Measurements from ENCODE around the gene RGMA.
"Not testable (repeated sequence)": the region's sequence is repeated elsewhere in the genome, so short reads cannot be mapped to it uniquely, and the experiment has no call there.

The RGMA gene

DNA sequence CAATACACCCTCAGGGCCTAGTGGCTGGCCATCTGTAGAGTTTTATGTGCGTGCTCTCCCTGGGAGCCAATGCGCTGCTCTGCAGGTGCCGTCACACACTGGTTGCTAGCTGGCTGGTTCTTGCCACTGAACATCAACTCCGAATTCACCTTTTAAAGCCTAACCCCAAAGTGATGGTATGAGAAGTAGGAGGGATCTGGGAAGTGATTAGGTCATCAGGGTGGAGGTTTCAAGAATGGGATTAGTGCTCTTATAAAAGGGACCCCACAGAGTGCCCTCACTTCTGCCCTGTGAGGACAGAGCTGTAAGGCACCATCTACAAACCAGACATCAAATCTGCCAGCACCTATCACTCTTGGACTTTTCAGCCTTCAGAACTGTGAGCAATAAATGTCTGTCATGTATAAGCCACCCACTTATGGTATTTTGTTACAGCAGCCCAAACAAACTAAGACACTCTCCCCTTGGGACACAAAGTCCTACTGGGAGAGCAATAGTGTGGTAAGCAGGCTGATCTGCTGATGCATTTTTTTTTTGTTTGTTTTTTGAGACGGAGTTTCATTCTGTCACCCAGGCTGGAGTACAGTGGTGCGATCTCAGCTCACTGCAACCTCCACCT is 20.3 kb downstream of the RGMA start:
- in situ Hi-C loops (cut with MboI; ENCODE audit: low sequenced_read_pairs) = no loop called here

DNA sequence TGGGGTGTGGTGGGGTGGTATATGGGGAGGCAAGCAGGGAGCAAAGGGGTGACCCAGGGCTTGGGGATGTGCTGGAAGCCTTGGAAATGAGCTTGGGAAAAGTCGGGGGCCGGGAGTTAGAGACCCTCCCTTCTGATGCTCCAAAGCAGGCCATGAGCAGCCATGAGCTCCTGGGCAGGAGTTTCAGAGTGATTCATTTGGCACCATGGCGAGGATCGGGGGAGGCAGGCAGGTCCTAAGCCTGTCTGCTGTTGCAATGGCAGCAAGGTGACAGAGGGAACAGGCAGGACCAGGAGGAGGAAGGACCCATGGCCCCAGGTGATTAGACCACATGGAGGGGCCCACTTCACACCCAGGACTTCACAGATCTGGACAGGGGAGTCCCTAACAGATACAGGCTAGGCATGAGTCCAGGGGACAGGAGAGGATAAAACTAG is 21.3 kb downstream of the RGMA start:
- in situ Hi-C loops (cut with MboI; ENCODE audit: low sequenced_read_pairs) = no loop called here

DNA sequence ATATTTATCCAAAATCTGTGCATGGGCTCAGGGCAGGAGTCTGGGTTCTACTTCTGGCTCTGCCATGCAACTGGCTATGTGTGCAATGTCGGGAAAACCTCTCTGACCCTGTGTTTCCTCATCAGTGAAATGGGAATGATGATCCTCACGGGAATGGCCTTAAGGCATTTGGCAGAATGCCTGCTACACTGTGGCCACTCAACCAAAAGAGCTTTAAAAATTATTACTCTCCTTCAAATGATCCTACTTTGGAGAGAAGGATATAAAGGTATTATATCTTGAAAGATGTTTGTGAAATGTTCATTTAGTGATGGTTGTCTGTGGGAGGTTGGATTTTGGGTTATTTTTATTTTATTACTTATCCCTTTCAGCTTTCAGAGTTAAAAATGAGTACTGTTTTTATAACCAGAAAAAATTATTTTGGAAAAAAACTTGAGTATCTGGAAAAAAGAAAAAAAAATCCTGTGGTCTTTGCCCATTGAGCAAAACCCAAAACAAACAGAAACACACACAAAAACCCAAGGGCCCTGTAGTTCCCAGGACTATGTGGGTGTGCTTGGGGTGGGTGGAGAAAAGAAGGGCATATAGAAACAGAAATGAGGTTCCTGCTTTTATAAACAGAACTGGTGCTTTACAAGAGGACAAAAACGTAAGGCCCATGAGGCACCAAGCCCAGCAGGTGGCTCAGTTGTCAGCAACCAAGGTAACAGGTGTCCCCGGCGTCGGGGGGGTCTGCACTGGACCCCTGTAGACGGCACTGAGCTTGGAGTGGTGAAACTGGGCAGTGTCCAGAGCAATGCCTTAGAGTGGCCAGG is 22.0 kb downstream of the RGMA start:
- in situ Hi-C loops (cut with MboI; ENCODE audit: low sequenced_read_pairs) = no loop called here

DNA sequence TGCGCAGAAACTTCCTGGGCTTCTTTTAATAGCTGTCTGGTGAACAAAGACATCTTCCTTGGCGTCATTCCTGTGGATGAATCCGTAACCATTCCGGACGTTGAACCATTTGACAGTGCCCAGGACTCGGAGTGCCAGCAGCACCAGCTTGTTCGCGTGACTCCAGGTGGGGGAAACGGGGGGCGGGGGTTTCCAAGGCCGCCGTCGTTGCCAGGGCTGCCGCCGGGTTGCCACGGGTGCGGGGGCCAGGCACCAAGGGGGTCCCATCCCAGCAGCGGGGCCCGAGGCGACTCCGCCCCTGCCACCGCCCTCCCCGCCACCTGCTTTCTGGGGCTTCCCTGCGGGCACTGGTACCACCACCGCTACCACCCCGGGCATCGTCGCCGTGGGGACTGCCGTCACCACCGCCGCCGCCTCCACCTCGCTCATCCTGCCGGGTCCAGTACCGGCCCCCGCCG is 22.8 kb downstream of the RGMA start:
- in situ Hi-C loops (cut with MboI; ENCODE audit: low sequenced_read_pairs) = no loop called here

DNA sequence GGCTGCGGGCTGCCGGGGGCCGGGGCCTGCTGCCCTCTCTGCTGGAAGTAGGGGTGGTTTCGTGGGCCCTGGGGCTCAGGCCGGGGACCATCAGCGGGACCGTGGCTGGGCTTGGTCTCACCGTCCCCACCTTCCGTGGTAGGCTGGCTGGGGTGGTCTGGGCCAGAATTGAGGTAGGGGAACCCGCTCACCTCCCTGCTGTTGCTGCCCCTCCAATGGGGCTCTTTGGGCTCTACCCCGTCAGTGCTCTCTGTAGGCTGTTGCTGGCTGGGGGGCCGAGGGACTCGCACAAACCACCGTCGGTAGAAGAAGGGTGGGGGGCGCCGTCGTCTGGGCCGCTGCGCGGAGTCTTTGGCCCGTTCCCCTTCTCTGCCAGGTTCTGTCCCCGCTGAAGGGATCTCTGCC is 23.4 kb downstream of the RGMA start:
- in situ Hi-C loops (cut with MboI; ENCODE audit: low sequenced_read_pairs) = no loop called here

DNA sequence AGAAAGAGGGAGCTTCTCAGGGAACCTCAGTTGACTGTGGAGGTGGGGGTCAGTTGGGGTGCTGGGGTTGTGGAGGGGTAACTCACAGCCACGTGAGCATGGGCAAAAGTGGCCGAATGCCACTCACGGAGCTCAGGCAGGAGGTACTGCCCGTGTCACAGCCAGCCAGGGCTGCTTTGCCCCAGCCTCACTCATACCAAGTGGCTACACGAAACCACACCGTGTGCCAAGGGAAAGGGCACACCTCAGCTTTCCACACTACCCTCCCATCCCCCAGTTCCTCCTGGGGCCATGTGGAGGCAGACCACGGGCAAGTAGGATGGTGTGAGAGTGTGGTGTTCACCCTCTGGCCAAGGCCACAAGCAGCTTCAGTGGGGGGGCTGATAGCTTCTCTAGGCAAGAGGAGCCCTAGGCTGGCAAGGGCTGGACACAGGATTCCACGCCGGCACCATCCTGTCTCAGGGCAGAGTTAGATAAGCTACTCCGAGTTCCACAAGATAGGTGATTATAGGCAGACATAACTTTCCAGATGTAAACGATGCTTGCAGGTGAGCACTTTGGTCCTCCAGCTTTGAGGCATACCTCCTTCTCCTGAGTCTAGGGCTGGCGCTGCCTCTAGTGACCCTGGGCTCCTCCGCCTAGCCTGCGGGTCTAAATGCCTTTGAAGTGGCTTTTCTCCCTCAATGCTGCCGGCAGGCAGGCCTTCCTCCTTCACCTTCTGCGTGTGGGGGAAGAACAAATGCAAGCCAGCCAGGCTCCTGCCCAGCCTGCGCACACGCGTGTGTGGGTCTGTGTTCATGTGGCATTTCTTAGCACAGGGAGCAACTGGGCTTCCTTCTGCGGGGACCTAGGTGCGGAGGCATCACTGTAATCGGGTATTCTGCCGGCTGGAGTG is 25.0 kb downstream of the RGMA start:
- in situ Hi-C loops (cut with MboI; ENCODE audit: low sequenced_read_pairs) = no loop called here

DNA sequence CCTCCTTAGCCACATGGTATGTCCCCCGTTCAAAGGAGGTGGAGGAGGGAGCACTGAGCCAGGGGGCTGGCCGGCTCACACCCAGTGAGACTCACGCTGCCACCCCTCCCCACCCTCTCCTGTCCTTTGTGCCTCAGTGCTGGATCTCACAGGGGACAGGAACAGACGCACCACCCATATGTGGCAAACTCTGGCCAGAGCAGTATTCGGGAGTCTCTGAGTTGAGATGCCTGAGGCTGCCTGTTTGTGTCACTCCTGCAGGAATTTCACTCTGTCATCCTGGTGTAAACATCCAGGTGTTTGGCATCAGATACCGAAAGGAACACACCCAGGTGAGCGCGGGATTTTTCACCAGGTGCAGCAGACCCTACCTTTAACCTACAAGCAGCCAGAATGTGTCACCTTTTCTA is 25.7 kb downstream of the RGMA start:
- in situ Hi-C loops (cut with MboI; ENCODE audit: low sequenced_read_pairs) = no loop called here

DNA sequence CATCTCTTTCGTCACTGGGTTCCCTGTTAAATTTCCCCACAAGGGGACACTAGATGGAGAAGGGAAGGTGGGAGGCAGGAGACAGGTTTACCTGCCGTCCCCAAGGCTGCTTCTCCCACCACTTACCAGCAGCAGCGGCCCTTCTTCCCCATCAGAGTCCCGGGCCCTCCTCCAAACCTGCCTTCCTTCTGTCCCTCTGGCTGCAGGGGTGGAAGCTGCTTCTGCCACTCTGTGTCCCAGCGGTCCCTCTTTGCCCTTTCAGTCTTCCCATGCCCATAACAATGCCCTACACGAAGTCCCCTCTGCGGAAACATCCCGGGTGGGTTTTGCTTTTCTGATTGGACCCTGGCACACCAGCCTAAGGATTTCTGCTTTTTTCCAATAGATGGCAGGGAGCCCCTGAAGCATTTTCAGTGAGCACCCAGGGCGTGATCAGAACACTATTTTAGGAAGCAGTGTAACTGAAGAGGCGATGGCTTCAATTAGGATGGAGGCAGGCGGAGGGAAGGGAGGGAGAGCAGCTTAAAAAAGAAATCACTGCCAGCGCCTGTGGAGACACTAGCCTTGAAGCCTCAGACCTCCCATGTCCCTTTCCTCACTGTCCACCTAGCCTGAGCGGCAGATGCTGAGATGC is 26.3 kb downstream of the RGMA start:
- in situ Hi-C loops (cut with MboI; ENCODE audit: low sequenced_read_pairs) = not testable (repeated sequence)

DNA sequence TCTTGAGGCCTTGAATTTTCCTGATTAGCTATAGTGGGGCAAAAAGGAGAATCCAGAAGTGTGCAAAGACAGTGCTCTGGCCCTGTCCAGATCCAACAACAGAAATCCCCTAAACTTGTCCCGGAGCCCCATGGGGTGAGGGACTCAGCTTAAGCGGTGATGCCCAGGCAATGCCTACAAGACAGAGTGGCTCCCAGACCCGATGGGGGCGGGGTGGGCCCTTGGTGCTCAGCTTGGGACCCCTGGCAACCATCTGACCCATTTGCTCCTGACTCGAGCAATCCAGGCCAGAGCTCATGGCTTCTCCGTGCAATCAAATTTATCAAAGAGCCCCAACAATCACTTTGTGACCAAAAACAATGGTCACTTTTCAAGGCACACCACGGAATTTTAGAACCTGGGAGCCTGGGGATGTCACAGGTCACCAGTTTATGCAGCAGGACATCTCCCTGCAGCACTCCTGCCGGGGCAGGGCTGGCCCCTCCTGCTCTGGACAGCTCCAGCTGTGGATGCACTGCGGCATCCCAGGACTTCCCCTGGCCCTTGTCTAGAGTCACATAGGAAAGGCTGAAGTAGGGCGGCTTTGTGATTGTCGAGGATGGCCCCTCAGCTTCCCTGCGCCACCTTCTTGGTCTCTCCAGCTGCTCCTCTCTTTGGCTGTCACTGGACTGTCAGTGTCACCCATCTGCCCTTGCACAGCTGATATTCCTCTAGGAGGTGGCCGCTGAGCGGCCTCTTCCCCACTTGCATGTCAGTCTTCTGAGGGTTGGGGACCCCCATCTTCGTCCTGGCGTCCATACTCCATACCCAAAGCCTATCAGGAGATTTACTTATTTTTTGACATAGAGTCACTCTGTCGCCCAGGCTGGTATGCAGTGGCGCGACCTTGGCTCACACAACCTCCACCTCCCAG is 28.4 kb downstream of the RGMA start:
- in situ Hi-C loops (cut with MboI; ENCODE audit: low sequenced_read_pairs) = no loop called here

DNA sequence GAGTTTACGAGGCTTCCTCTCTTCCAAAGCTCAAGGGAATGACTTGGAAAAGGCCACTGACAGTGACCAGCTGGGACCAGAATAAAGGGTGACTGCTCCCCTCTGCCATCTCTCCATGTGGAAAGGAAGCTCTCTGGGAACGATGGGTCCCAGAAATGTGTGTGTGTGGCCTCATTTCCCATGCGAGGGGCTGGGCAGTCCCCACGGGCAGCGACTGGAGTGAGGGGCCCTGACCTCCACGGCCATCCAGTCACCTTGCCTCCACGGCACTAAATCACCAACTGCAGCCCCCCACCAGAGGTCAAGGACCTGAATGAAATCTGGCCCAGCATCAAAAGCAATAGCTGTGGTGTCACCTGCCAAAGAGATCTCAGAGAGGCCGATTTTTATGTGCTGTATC is 29.6 kb downstream of the RGMA start:
- in situ Hi-C loops (cut with MboI; ENCODE audit: low sequenced_read_pairs) = no loop called here

DNA sequence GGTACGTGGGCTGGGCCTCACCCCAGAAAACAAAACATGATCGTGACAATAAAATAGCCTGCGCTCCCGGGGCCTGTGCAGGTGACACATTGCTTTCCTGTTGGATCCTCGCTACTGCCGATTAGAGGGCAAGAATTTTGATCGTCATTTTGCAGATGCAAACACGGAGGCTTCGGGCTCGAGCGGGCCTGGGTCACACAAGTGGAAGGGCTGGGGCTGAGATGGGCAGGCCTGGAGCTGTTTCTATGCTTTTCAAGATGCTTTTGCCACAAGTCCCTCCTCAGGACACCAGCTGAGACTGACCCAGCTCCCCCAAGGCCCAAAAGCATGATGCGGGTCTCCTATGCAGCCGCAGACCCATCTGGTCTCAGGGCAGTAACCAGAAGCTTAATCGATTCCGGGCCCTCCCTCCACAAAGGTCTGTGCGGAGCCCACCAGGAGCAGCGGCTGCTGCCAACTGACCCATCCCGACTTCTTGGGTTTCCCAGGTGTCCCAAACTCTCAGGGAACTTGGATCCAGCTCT is 30.0 kb downstream of the RGMA start:
- in situ Hi-C loops (cut with MboI; ENCODE audit: low sequenced_read_pairs) = no loop called here

DNA sequence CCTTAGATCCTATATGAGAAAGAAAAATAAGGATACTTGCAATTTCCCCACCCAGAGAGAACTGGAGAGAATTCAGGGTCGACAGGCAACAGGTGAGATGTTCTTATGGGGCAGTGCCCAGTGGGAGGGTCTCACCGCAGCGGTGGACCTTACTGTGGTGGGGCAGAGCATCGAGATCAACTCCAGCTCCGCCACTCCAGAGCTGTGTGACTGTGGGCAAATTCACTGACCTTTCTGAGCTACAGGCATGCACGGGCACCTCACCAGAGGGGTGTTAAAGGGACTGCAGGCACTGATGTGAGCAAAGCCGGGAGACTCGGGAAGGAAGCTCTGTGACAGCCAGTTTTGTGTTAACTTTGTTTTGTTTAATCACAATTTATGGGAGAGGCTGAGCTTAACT is 30.9 kb downstream of the RGMA start:
- in situ Hi-C loops (cut with MboI; ENCODE audit: low sequenced_read_pairs) = no loop called here

DNA sequence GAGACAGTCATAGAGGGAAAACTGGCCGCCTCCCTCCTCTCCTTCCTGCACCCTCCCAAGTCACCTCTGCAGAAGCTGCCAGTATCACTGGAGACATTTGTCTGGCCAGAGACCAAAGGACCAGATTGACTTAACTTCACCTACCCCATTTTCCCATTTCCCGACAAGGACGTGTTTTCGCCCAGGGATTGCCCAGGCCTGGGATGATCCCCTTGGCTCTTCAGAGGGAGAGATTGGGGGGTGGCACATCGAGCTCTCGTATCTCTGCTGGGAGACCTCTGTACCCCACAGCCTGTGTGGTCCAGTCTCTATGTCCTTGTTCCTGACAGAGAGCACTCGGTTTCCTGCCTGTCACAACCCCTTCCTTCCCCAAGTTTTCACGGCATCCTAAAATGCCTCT is 31.4 kb downstream of the RGMA start:
- in situ Hi-C loops (cut with MboI; ENCODE audit: low sequenced_read_pairs) = no loop called here

DNA sequence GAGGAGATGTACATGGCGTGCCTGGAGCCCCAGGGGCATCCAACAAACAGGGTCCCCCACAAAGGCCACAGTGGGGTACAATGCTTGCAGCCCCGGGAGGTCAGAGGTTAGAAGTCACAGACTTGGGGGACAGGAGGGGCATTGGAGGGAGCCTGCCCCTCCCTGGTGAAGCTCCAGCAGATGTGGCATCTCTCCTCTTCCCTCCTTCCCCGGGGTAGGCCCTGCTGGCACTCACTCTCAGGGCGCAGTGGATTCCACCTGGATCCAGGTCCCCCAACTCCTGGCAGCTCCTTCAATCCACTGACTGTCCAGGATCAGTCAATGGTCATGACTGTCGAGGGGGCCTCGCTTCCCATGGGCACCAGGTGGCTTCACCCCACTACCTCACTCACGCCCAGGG is 32.2 kb downstream of the RGMA start:
- in situ Hi-C loops (cut with MboI; ENCODE audit: low sequenced_read_pairs) = no loop called here

DNA sequence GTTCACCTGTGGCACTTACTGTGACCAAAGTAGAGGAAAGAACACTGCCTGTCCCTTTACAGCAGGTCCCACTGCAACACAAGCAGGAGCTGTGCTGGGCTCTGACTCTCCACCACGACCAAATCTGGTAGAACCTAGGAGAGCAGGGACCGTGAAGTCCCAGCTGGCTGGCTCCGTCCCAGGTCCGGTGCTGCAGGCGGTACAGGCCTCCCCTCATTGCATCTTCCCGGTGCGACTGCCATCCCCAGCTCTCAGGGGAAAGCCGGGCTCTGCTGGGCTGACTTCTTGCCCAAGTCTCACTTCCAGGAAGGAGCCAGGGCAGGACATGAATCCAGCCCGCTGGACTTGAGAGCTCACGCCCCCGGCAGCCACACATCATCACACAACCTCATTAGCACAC is 33.8 kb downstream of the RGMA start:
- in situ Hi-C loops (cut with MboI; ENCODE audit: low sequenced_read_pairs) = no loop called here

DNA sequence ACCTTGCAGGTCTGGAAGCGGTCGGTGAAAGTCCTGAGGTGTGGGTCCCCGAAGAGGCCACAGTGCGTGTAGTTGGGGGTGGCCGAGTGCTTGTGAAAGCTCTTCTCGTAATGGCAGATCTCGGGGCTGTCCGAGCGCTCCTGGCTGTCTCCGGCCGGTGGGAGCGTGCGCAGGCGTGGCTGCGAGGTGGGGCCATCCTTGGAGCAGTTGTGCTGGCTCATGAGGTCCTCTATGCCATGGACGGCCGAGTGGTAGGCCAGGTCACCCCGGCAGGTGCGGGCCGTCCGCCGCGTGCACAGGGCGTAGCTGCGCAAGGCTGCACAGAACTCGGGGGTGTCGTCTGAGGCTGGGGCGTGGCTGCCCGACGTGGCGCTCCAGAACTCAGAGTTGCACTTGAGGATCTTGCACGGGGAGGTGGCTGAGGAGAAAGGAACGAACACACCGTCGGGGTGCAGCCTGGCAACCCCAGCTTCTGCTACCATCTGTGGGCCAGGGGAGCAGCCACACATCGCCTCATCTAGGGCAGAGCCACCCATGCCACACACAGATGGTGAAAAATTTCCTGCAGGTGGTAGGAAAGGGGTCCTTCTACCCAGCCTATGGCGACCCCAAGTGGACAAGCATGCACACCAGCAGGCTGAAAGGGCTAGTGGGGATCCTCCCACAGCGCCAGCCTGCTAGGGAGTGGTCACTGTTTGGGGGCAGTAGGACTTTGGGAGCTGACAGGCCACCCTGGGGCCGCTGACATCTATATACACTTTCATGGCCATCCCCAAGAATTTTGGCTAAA is 36.7 kb downstream of the RGMA start:
- in situ Hi-C loops (cut with MboI; ENCODE audit: low sequenced_read_pairs) = no loop called here

DNA sequence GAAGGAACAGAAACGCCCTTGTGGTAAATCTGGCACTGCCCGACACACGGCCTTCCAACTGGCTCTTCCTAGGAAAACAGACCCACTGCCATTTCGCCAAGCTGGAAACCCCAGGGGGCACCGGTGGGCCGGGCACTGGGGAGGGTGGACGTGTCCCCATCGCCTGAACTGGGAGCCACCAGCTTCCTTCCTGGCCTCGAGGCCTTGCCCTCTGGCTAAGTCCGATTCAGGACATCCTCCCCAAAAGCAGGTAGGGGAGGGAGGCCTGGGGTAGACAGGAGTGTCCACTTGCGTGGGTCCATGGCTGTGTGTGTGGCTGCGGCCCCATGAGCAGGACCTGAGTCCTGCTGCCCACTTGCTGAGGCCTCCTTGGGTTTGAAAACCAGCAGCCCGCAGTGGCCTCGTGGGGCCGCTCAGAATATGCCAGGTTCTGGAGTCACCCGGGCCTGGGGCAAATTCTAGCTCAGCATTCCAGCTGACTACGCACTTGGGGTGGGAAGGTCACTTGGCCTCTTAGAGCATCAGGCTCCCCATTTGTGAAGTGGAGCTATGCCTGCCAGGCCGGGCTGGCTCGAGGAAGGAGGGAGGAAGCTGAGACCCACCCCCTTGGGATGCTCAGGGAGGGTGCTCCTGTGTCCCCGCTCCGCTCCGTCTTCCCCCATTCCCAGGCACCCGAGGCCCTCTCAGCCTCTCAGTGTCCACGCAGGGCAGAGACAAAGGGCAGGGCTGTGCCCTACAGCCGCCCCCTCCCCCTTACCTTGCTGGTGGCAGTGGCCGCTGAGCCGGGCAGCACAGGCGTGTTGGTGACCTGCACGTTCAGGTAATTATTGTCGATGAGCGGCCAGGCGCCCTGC is 37.5 kb downstream of the RGMA start:
- in situ Hi-C loops (cut with MboI; ENCODE audit: low sequenced_read_pairs) = no loop called here

DNA sequence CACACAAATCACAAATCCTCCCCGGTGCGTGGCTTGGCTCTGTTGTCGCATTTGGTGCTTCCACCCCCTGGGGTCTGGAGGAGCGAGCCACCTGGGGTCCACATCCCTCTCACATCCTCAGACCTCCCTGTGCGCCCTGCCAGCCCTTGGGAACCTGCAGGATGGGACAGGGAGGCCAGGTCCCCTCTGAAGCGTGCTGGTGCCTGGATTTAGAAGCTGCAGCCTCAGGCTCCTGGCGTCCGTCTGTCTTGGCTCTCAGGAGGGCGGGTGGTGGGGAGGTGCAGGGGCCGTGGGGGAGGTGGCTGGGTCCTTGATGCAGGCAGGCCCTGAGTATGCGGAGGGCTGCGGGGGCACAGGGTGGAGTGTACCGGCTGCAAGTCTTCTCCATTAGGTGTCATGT is 38.4 kb downstream of the RGMA start:
- in situ Hi-C loops (cut with MboI; ENCODE audit: low sequenced_read_pairs) = no loop called here
